Choroid plexus epithelial cell (primary cell): Measurements from ENCODE around the gene OLFML3.
A peak's percentile ranks its signal among the peaks of the same experiment; 100 is the strongest.

Experiments used
- DNase-seq: peaks from one replicate; pipeline ENCODE4 v3.0.0-alpha.2; 2010; ENCODE audit warnings: low read depth
- H3K4me3 ChIP-seq: 2 replicates; pipeline ENCODE4 v1.5.1; 2011; ENCODE audit warnings: low read depth, mild to moderate bottlenecking, control low read depth, low read length, moderate library complexity
- CTCF ChIP-seq: conservative IDR thresholded peaks from 2 replicates; pipeline ENCODE4 v1.5.1; 2011; ENCODE audit warnings: low read depth, mild to moderate bottlenecking, control low read depth, inconsistent platforms, low read length, moderate library complexity

Gene OLFML3

GRCh38 chr1:113978863-113979702 is at the start of gene OLFML3:
TSS of gene OLFML3 (plus strand) at chr1:113979474. CDS start at chr1:113979517, 43 bp downstream.
- DNase-seq = peak; percentile 97
- peak within 1 kb of the TSS; percentile 51 for H3K4me3 ChIP-seq
- peak; percentile 84 for TF ChIP-seq CTCF

GRCh38 chr1:113929750-113930498 is 49.4 kb upstream of the OLFML3 start:
- DNase-seq = peak; percentile 36

GRCh38 chr1:113930499-113931161 is 48.6 kb upstream of the OLFML3 start:
- peak; percentile 72 for DNase-seq
- peak overlapping the region; percentile 87 for H3K4me3 ChIP-seq
- no peak for TF ChIP-seq CTCF

More at GRCh38 chr1:113929750-113930498, 49.4 kb upstream of the OLFML3 start:
- TF ChIP-seq CTCF = no peak
- H3K4me3 ChIP-seq = peak overlapping the region; percentile 87

- no peak for TF ChIP-seq CTCF
- peak overlapping the region; percentile 1 for H3K4me3 ChIP-seq
- peak; percentile 84 for DNase-seq
Measured at GRCh38 chr1:113931451-113931851, 47.8 kb upstream of the OLFML3 start.

- no peak for TF ChIP-seq CTCF
- DNase-seq = no peak
- no peak overlapping the region for H3K4me3 ChIP-seq
Measured at GRCh38 chr1:113934006-113934405, 45.3 kb upstream of the OLFML3 start.

GRCh38 chr1:113934511-113935055 is 44.7 kb upstream of the OLFML3 start:
- TF ChIP-seq CTCF = no peak
- no peak overlapping the region for H3K4me3 ChIP-seq
- DNase-seq = no peak
